OCI-LY1 (cell line): Measurements from ENCODE around the gene CCDC192.

ENCODE experiments used
- H2AFZ ChIP-seq: fragments of 200-600 bp; sonication (generic), shearing (Covaris generic); 2 replicates; pipeline ENCODE4 v1.6.0; 2014; ENCODE audit warnings: antibody characterized with exemption, mild to moderate bottlenecking, low read length
- H3F3A ChIP-seq: fragments of 200-600 bp; sonication (generic), shearing (Covaris generic); 2 replicates; pipeline ENCODE4 v1.6.0; 2014; ENCODE audit warnings: mild to moderate bottlenecking, antibody characterized with exemption, low read length, moderate library complexity; ENCODE audit not compliant: insufficient read depth
- H3K27ac ChIP-seq: fragments of 200-600 bp; sonication (generic); 2 replicates; pipeline ENCODE4 v1.5.1; 2014; ENCODE audit warnings: low read length, mixed run types, mild to moderate bottlenecking, low read depth; ENCODE audit not compliant: poor library complexity, severe bottlenecking
- H3K27me3 ChIP-seq: fragments of 200-600 bp; sonication (generic); 2 replicates; pipeline ENCODE4 v1.6.0; 2014; ENCODE audit warnings: antibody characterized with exemption, mild to moderate bottlenecking, low read length, moderate library complexity; ENCODE audit not compliant: insufficient read depth
- H3K36me3 ChIP-seq: fragments of 200-600 bp; sonication (generic); 2 replicates; pipeline ENCODE4 v1.6.1; 2014; ENCODE audit warnings: mild to moderate bottlenecking, antibody characterized with exemption, low read length, moderate library complexity, mixed read lengths; ENCODE audit not compliant: insufficient read depth
- H3K4me1 ChIP-seq: fragments of 200-600 bp; sonication (generic); 2 replicates; pipeline ENCODE4 v1.5.1; 2014; ENCODE audit warnings: mild to moderate bottlenecking, low read length, moderate library complexity; ENCODE audit not compliant: insufficient read depth, severe bottlenecking
- H3K4me2 ChIP-seq: fragments of 200-600 bp; sonication (generic), shearing (Covaris generic); 2 replicates; pipeline ENCODE4 v1.6.1; 2014; ENCODE audit warnings: low read length
- H3K4me3 ChIP-seq: fragments of 200-600 bp; sonication (generic); 2 replicates; pipeline ENCODE4 v1.5.1; 2014; ENCODE audit warnings: low read length, low read depth, mild to moderate bottlenecking, mixed read lengths; ENCODE audit not compliant: poor library complexity, severe bottlenecking
- H3K79me2 ChIP-seq: fragments of 200-600 bp; shearing (Covaris generic); 2 replicates; pipeline ENCODE4 v1.6.1; 2016; ENCODE audit warnings: mixed run types, low read length, mixed read lengths; ENCODE audit not compliant: insufficient read depth
- H3K9ac ChIP-seq: fragments of 200-600 bp; sonication (generic), shearing (Covaris generic); 2 replicates; pipeline ENCODE4 v1.6.1; 2014; ENCODE audit warnings: mild to moderate bottlenecking, low read length, mixed read lengths
- H3K9me2 ChIP-seq: fragments of 200-600 bp; sonication (generic), shearing (Covaris generic); 2 replicates; pipeline ENCODE4 v1.6.1; 2014; ENCODE audit warnings: low read depth, mild to moderate bottlenecking, low read length, mixed read lengths
- H3K9me3 ChIP-seq: fragments of 200-600 bp; shearing (Covaris generic); 2 replicates; pipeline ENCODE4 v1.6.1; 2014; ENCODE audit warnings: low read length, mixed read lengths
- H4K20me1 ChIP-seq: fragments of 200-600 bp; sonication (generic), shearing (Covaris generic); 2 replicates; pipeline ENCODE4 v1.6.0; 2016; ENCODE audit warnings: mild to moderate bottlenecking, low read length; ENCODE audit not compliant: insufficient read depth
- EZH2 ChIP-seq: fragments of 200-600 bp; sonication (generic), shearing (Covaris generic); IDR thresholded peaks from 2 replicates; pipeline ENCODE4 v1.8.0; 2017; ENCODE audit warnings: borderline replicate concordance, mixed run types, mild to moderate bottlenecking, antibody characterized with exemption, low read length, moderate library complexity, mixed read lengths
- TF ChIP-seq, protein P1 (sequence below): fragments of 200-600 bp; sonication (generic), shearing (Covaris generic); IDR thresholded peaks from 2 replicates; pipeline ENCODE4 v1.5.1; 2017; ENCODE audit warnings: mild to moderate bottlenecking, antibody characterized with exemption, low read length, moderate library complexity, mixed read lengths

CCDC192 gene

GRCh38 chr5:127769386-127769785, 66.2 kb downstream of the CCDC192 start:
- Histone ChIP-seq H3F3A (no peaks in the 10 kb centered on the region), H3K79me2 (no peaks in the 10 kb centered on the region), H2AFZ (no peak overlapping the region), H3K4me3 (no peak overlapping the region), H3K36me3 (no peaks in the 10 kb centered on the region), H3K9me3 (no peaks in the 10 kb centered on the region), H3K27ac (no peak overlapping the region), H3K4me2 (no peak overlapping the region), H3K9me2 (no peaks in the 10 kb centered on the region), H3K4me1 (no peaks in the 10 kb centered on the region), H3K27me3 (no peaks in the 10 kb centered on the region; the same call in 1 of the 2 replicates), H3K9ac (no peak overlapping the region), H4K20me1 (no peaks in the 10 kb centered on the region)
- no peak for TF ChIP-seq EZH2
- TF ChIP-seq, protein P1, sequence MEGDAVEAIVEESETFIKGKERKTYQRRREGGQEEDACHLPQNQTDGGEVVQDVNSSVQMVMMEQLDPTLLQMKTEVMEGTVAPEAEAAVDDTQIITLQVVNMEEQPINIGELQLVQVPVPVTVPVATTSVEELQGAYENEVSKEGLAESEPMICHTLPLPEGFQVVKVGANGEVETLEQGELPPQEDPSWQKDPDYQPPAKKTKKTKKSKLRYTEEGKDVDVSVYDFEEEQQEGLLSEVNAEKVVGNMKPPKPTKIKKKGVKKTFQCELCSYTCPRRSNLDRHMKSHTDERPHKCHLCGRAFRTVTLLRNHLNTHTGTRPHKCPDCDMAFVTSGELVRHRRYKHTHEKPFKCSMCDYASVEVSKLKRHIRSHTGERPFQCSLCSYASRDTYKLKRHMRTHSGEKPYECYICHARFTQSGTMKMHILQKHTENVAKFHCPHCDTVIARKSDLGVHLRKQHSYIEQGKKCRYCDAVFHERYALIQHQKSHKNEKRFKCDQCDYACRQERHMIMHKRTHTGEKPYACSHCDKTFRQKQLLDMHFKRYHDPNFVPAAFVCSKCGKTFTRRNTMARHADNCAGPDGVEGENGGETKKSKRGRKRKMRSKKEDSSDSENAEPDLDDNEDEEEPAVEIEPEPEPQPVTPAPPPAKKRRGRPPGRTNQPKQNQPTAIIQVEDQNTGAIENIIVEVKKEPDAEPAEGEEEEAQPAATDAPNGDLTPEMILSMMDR = no peak

- H3K4me2 ChIP-seq = no peak overlapping the region
- H3K4me3 ChIP-seq = no peak overlapping the region
- no peak overlapping the region for H3K9ac ChIP-seq
- H3K4me1 ChIP-seq = no peaks in the 10 kb centered on the region
- H3F3A ChIP-seq = no peaks in the 10 kb centered on the region
- TF ChIP-seq, protein P1 = no peak
- no peak for TF ChIP-seq EZH2
- no peak overlapping the region for H2AFZ ChIP-seq
- no peaks in the 10 kb centered on the region; the same call in 1 of the 2 replicates for H3K27me3 ChIP-seq
- no peaks in the 10 kb centered on the region for H3K9me3 ChIP-seq
- no peaks in the 10 kb centered on the region for H3K79me2 ChIP-seq
- no peaks in the 10 kb centered on the region for H3K36me3 ChIP-seq
- no peak overlapping the region for H3K27ac ChIP-seq
- no peaks in the 10 kb centered on the region for H4K20me1 ChIP-seq
- H3K9me2 ChIP-seq = no peaks in the 10 kb centered on the region
These were observed 67.1 kb downstream of the CCDC192 start for GRCh38 chr5:127770272-127770671.

DNA sequence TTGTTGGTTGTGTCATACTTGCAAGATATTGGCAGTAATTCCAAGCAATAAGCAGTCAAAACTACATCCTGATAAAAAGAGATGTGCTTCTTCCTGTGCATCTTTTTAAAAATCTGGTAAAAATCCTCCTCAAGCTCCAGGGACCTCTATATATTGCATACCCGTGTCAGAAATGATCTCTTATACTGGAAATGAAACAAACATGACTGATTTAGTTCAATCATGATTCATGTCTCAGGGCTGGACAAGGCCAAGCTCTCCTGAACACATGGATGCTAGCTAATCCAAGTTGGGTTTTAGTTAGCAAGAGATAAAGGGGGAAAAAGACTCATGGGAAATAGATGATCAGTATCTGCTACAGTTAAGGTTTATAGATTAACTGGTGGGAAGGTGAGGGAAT, 69.3 kb downstream of the CCDC192 start:
- no peaks in the 10 kb centered on the region for H3K9me3 ChIP-seq
- no peaks in the 10 kb centered on the region for H3K4me1 ChIP-seq
- no peaks in the 10 kb centered on the region for H3K36me3 ChIP-seq
- H3K9ac ChIP-seq = no peak overlapping the region
- H3K9me2 ChIP-seq = no peaks in the 10 kb centered on the region
- no peaks in the 10 kb centered on the region for H4K20me1 ChIP-seq
- H3K4me3 ChIP-seq = no peak overlapping the region
- TF ChIP-seq, protein P1 = no peak
- TF ChIP-seq EZH2 = no peak
- H2AFZ ChIP-seq = no peak overlapping the region
- H3K4me2 ChIP-seq = no peak overlapping the region
- H3K79me2 ChIP-seq = no peaks in the 10 kb centered on the region
- no peaks in the 10 kb centered on the region for H3K27me3 ChIP-seq
- no peak overlapping the region for H3K27ac ChIP-seq
- H3F3A ChIP-seq = no peaks in the 10 kb centered on the region
